Heart left ventricle (tissue), 16 donors: ENCODE data around the gene SLC25A19. TPM values are rescaled to one million over a fixed set of nuclear protein-coding genes. Genes with fewer than 3 reads are reported as not detected.

Experiments
- ATAC-seq, 4 donors: fragments of 200-7000 bp; cut with Tn5 transposase; one replicate each; pipeline ENCODE4 v1.9.1; 2020 to 2022; ENCODE audit warnings: moderate library complexity in 4 of 4, mild to moderate bottlenecking in 3 of 4, moderate number of reproducible peaks in 1 of 4
- DNase-seq, 5 donors: peaks; one replicate each; pipeline ENCODE4 v3.0.0-alpha.2; 2020
- H3K27ac ChIP-seq, 12 donors: fragments of 200-600 bp; sonication (generic) in 4 of 12; one replicate each; pipeline versions ENCODE4 v1.5.0 to v1.8.0; 2016 to 2022; ENCODE audit warnings: mild to moderate bottlenecking in 2 of 12
- H3K27me3 ChIP-seq, 9 donors: fragments of 200-600 bp; sonication (generic) in 2 of 9; one replicate each; pipeline versions ENCODE4 v1.5.1 to v1.8.0; 2016 to 2022; ENCODE audit warnings: mild to moderate bottlenecking in 3 of 9
- H3K36me3 ChIP-seq, 9 donors: fragments of 200-600 bp; sonication (generic) in 2 of 9; one replicate each; pipeline versions ENCODE4 v1.5.0 to v1.8.0; 2018 to 2022; ENCODE audit warnings: mild to moderate bottlenecking in 2 of 9
- H3K4me1 ChIP-seq, 12 donors: fragments of 200-600 bp; sonication (generic) in 4 of 12; one replicate each; pipeline versions ENCODE4 v1.5.0 to v1.8.0; 2016 to 2022; ENCODE audit warnings: mild to moderate bottlenecking in 3 of 12
- H3K4me3 ChIP-seq, 12 donors: fragments of 200-600 bp; sonication (generic) in 4 of 12; one replicate each; pipeline versions ENCODE4 v1.5.0 to v1.8.0; 2017 to 2022; ENCODE audit warnings: mild to moderate bottlenecking in 9 of 12, moderate library complexity in 4 of 12
- H3K9me3 ChIP-seq, 12 donors: fragments of 200-600 bp; sonication (generic) in 4 of 12; one replicate each; pipeline versions ENCODE4 v1.5.0 to v1.8.0; 2016 to 2022; ENCODE audit warnings: mild to moderate bottlenecking in 1 of 12
- CTCF ChIP-seq, 12 donors: fragments of 200-600 bp; sonication (generic) in 4 of 12; IDR thresholded peaks; one replicate each; pipeline versions ENCODE4 v1.5.0 to v1.8.0; 2018 to 2022; ENCODE audit warnings: antibody characterized with exemption in 12 of 12, mild to moderate bottlenecking in 5 of 12
- POLR2A ChIP-seq, 2 donors: fragments of 450-650 bp; IDR thresholded peaks; one replicate each; pipeline ENCODE4 v1.6.1; 2017; ENCODE audit warnings: antibody characterized with exemption in 2 of 2, mild to moderate bottlenecking in 2 of 2, moderate library complexity in 2 of 2
- WGBS, 4 donors: extraction: QIAGEN DNeasy Blood & Tissue Kit in 2 of 4; methylation state at CpG; one replicate each; pipeline versions ENCODE4 v1.1.5 to v1.1.7; 2013 to 2018; 5-methylcytosine and 5-hydroxymethylcytosine counted together
- intact Hi-C, 10 donors: fragments of 100-400 bp; cut with DNase I; formaldehyde crosslinking; loops; one replicate each; pipeline versions ENCODE4 v1.11.1 to v1.14.2; 2022
- polyA plus RNA-seq, 2 donors: library from polyadenylated mRNA; stranded (reverse); fragments of 200-250 nt; gene quantifications; one replicate each; pipeline ENCODE4 v1.2.3, GENCODE V29; 2013
- total RNA-seq, 9 donors: library from RNA; depleted of rRNA in 2 of 9; stranded (reverse); fragments of >200 nt in 2 of 9; fragmentation: NEBNext Ultra II Directional in 3 of 9; extraction: Animal tissue kit (Norgen Biotek cat#: 25700) in 3 of 9; gene quantifications; one replicate each; pipeline versions ENCODE4 v1.1.0 to v1.2.4, GENCODE V29; 2016 to 2023
- donor health status: ischemic (EF 13 %, LVEDD 7.1; RV severe dilation, severe dysfunction).
- donor health status: healthy with polysubstance abuse.
- donor health status: DM: no; HTN: yes; CAD: no.
- donor health status: DM: no; HTN: no; CAD: no.
- donor health status: ischemic (EF 25% LVEDD 6.9; RV normal size, moderate dysfunction).
- donor health status: ischemic (EF 25% LVEDD 5.7; RV mildly dilated, moderate dysfunction).
- donor health status: healthy.
- donor health status: DM: yes; HTN: yes; CAD: no.
- donor health status: ischemic (EF 35%, LVEDD 5.7; RV mildly dilated, moderate dysfunction).
- donor health status: nonischemic (EF 11% LVEDD 7.7; RV severe dilation, severe dysfunction).
- donor health status: DM: yes; HTN: yes; CAD: no.
- donor health status: PGD.
- donor health status: ischemic (EF 29% LVEDD 5.4; RV normal size, mild dysfunction).
- donor health status: nonischemic (EF 23%, LVEDD 6.1; RV moderate dilation, normal function).

SLC25A19 gene
- total and polyA plus RNA-seq, 11 donors: 7.0 to 27.9 (median 12.6) TPM

GRCh38 chr17:75271955-75272847, 17.0 kb downstream of the SLC25A19 start:
- DNase-seq (peak; percentile 43 to 84 (median 76)), ATAC-seq (peak; percentile 25 to 49 (median 39))
- H3K36me3 ChIP-seq: peaks cover 0 to 28% (median 3%) of the 10 kb centered on the region in 9 donors
- H3K27me3 ChIP-seq: no peaks in the 10 kb centered on the region
- peak overlapping the region; percentile 62 to 99 (median 95) for H3K4me3 ChIP-seq
- 33 to 55% (median 51%) methylated on average over 10 to 24 of the region's 24 CpGs for WGBS, 4 donors
- peaks cover 0 to 45% (median 22%) of the 10 kb centered on the region in 12 donors for H3K4me1 ChIP-seq
- intact Hi-C loops: loop anchor here in 2 of 10 donors (2.0 to 10.0 kb wide), 4 partner anchors 63 to 315 kb away; partner anchors contain the start of gene MYO15B (in 1 of the 2)
- H3K27ac ChIP-seq: peak overlapping the region in 10 of 12 donors; percentile 84 to 98 (median 93)
- H3K9me3 ChIP-seq: no peaks in the 10 kb centered on the region
- no peak for TF ChIP-seq CTCF (IDR thresholded peaks at IDR 0.05)

DNA sequence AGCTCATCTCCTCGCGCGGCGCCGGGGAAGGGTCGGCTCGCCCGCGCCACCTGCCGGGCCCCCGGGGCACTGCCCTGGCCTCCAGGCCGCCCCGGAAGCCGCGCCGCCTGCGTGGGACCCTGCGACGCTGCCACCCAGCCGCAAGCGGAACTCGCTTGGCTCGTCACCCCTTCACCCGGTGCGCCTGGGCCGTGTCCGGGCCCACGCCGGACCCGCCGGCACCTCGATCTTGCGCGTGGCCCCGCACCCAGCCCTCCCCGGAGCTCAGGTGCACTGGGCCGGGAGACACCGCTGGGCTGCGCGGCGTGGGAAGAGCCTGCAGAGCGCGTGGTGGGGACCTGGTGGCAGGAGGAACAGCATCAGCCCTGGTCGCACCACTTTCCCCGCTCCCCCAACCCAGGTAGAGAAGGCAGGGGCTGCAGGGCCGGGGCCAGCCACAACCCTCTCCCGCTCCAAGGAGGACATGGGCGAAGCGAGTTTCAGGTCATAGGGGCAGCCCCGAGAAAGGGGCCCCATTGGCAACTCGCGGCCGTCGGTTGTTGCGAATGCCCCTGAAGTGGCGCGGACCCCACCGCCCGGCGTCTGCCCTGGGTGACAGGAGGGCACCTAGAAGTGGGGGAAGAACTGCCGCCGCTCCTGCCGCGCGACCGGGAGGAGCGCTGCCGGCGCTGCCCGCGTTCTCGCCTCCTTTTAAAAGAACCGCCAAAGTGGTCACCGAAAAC, 17.8 kb downstream of the SLC25A19 start:
- Histone ChIP-seq H3K4me1 (peaks cover 0 to 53% (median 22%) of the 10 kb centered on the region in 12 donors), H3K9me3 (no peaks in the 10 kb centered on the region), H3K4me3 (peak overlapping the region; percentile 62 to 99 (median 95)), H3K27ac (peak overlapping the region; percentile 84 to 98 (median 92)), H3K27me3 (no peaks in the 10 kb centered on the region), H3K36me3 (peaks cover 0 to 33% (median 7%) of the 10 kb centered on the region in 9 donors)
- TF ChIP-seq CTCF (IDR thresholded peaks at IDR 0.05): peak; percentile 37 to 95 (median 83)
- peak in 1 of 2 donors; percentile 38 for TF ChIP-seq POLR2A (IDR thresholded peaks at IDR 0.05)
- DNase-seq (peak; percentile 82 to 92 (median 86)), ATAC-seq (peak; percentile 32 to 83 (median 72))
- intact Hi-C loops: loop anchor here in 2 of 10 donors (2.0 to 10.0 kb wide), 4 partner anchors 63 to 316 kb away; partner anchors contain the start of gene MYO15B (in 1 of the 2)
- WGBS, 4 donors: 0 to 1% (median 1%) methylated on average over 23 to 74 of the region's 74 CpGs

GRCh38 chr17:75270966-75271232, 18.3 kb downstream of the SLC25A19 start, which contains the start of gene MIF4GD:
Gene MIF4GD, minus strand, starts transcription at chr17:75271231. Its CDS starts 1,036 bp downstream, at chr17:75270195.
- ATAC-seq: no peak
- 0% methylated on average over 19 to 39 of the region's 39 CpGs; no CpG with 5 or more reads in 1 of the 4 donors for WGBS, 4 donors
- Histone ChIP-seq H3K27me3 (no peaks in the 10 kb centered on the region), H3K4me3 (peak within 1 kb of the TSS; percentile 62 to 99 (median 95)), H3K27ac (peak within 1 kb of the TSS; percentile 86 to 98 (median 95)), H3K9me3 (no peaks in the 10 kb centered on the region), H3K36me3 (peaks cover 0 to 38% (median 12%) of the 10 kb centered on the region in 9 donors), H3K4me1 (peaks cover 0 to 56% (median 22%) of the 10 kb centered on the region in 12 donors)
- no peak for DNase-seq
- no peak for TF ChIP-seq POLR2A (IDR thresholded peaks at IDR 0.05)
- no peak for TF ChIP-seq CTCF (IDR thresholded peaks at IDR 0.05)
- intact Hi-C loops: loop anchor here in 2 of 10 donors (2.0 to 10.0 kb wide), 4 partner anchors 64 to 316 kb away; partner anchors contain the start of gene MYO15B (in 1 of the 2)
